ENCODE data around the gene GDF11. TPM values are rescaled to one million over a fixed set of nuclear protein-coding genes. Genes with fewer than 3 reads are reported as not detected.

GDF11 gene
- total RNA-seq: 5.8 TPM
- long read RNA-seq, partial matches to known transcripts: 0 of 17 reads
- long read RNA-seq, other reads (novel, unspliced or antisense): 17 of 17 reads

DNA sequence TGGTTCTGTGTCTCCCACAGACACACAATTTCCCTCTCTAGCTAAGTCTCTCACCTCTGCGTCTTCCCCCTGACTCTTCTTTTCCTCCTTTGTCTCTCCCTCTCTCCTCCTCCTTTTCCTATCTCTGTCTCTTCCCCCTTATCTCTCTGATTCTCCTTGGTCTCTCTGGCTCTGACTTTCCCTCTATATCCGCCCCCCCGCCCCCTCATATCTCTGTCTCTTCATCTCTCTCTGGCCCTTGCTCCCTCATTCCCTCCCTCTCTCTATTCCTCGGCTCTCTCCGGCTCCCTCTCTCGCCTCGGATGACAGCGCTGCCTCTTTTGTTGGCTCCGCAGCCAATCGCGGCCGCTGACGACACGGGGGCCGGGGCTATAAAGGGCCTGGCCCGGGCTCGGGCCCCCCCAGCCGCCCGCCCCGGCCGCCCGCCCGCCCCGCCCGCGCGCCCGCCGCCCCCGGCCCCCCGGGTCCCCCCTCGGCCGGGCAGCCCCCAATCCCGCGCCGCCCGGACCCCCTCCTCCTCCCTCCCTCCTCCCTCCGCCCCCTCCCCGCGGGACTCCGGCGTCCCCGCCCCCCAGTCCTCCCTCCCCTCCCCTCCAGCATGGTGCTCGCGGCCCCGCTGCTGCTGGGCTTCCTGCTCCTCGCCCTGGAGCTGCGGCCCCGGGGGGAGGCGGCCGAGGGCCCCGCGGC lies at the start of gene GDF11:
Gene GDF11, plus strand, starts transcription at position 404 of the 687 bp plus-strand sequence. Its CDS starts 195 bp downstream, at position 599.
- DNase-seq (ENCODE audit: low spot score): peak; percentile 90

DNA sequence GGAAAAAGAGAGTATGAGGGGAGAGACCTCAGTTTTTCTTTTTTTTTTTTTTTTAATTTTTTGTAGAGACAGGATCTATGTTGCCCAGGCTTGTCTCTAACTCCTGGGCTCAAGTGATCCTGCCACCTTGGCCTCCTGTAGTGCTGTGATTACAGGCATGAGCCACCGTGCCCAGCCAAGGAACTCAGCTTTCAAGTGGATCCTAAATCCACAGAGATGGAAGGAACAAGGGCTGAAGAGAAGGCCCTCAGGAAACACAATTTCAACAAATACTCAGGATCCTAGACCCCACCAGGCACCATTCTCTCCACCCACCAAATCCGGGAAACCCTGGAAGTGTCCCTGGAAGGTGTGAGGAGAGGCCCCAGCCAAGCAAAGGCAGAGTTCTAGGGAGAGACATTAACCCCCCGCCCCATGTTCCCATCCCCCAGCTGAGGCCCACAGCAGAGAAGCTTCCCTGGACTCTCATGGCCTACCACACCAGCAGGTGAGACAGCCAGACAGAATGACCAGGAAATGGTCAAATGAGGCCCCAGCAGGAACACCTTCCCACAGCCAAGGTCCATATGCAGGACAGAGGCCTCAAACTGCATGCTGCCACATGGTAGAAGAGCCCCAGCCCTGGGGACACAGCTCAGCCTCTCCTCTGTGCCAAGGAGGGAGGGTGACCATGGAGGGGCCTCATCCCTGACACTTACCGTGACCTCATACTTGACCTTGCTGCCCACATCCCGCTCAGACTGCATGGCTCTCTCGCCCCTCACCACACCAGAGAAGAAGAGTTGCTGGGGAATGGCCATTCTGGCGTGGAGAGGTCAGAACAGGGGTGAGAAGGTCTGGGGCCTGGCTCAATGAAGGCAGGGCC lies 49.4 kb upstream of the GDF11 start:
- DNase-seq (ENCODE audit: low spot score): no peak

DNA sequence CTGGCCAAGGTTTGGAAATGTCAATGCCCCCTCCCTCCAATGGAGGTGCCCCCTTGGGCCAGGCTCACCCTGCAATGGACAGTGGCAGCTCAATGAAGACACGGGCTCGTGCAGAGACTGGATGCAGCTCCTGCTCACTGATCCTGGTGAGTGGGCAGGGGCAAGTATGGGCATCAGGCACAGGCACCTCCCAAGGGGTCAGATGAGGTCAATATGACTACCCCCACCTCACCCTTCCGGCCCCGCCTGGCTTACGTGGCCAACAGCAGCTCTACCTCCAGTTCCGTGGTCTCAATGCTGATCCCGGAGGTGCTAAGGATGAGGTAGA lies 48.8 kb upstream of the GDF11 start:
- DNase-seq (ENCODE audit: low spot score): peak; percentile 68

DNA sequence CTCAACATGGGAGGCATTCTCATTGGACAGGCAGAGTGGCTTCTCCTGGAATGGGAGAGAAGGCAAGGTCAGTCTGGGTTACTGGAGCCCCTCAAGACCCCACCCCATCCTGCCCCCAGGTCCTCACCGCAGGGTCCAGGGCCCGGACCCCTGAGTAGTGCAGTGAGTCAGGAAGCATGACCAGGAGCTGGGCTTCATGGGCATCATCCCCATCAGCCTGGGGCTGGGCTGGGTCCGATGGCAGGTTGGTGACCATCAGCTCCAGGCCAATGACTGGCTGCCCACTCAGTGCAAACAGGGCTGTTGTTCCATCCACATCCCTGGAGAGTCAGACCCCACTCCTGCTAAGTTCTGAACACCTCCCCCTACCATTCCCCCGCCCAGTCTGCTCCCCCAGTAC lies 48.3 kb upstream of the GDF11 start:
- DNase-seq (ENCODE audit: low spot score): peak; percentile 64

DNA sequence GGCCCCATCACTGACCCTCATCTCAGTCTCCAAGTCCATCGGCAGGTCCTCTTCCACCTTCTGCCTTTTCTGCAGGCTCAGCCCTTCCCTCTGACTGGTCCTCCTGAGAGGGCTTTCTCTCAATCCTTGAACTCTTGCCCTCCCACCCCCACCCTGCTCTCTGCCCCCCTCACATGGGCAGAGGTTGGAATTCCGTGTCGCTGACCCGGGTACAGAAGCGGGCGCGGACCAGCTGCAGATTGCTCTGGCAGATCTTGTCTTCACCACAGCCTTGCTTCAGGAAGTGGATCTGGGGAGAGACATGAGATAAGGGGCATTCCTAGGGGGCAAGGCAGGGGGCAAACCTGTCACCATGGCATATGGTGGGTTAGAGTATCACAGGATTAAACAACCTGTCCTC lies 47.6 kb upstream of the GDF11 start:
- DNase-seq (ENCODE audit: low spot score): peak; percentile 47

DNA sequence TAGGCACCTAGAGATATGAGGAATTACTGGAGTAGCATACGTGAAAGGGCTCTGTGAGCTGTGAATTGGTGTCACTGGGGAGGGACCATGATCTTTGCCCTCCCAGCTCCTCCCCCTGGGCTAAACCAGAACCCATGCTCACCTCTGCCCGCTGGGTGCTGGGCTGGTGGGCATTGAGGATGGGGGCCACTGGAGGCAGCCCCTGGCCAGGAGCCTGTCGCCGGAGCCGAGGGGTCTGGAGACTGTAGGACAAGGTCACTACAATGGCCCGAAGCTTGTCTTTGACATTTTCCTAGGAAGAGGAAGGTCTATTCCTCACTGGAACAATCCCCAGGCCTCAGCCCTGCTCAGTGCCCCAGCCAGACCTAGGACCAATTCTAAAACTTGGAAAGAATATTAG lies 46.8 kb upstream of the GDF11 start:
- peak; percentile 83 for DNase-seq (ENCODE audit: low spot score)

DNA sequence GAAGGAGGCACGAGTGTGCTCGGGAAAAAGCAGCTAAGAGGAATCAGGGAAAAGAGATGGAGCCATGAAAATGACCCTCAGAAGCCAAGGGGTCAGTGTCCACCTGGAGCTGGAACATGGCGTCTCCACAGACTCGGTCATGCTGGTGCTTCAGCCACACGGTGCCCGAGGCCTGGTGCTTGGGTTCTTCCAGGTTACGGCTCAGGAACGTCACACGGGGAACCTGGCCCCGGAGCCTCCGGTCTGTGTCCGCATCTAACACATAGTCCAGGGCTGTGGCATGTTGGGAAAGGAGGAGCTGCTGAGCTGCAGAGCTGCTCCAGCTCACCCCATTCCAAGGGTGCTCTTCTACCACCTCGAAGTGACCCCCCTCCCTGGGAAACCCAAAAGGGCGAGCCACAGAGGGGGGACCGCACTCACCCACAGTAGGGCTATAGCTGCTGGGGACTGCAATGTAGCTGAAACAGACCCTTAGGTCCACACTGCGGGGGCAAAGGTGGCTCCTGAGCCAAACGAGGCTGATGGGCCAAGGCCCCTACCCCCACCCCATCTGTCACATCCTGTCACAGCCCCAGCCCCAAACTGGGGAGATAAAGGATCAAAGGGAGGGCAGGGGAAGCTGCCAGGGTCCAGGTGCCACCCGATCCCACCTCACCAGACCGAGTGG lies 46.0 kb upstream of the GDF11 start:
- DNase-seq (ENCODE audit: low spot score): peak; percentile 75

DNA sequence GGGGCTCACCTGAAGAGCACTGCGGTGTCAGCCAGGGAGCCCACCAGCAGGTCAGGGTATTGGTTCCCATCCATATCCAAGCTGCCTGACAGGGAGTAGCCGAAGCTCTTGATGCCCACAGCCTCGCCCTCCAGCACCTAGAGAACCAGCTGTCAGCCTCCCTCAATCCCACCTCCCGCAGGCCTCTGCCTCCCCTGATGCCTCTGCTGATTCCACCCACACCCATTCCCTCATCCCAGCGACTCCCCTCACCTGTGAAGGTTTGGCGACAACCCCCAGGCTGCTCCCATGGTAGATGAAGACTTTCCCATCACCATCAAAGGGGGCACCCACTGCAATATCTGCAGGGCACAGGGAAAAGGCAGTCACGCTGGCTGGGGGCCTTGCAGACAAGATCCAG lies 45.2 kb upstream of the GDF11 start:
- peak; percentile 55 for DNase-seq (ENCODE audit: low spot score)

DNA sequence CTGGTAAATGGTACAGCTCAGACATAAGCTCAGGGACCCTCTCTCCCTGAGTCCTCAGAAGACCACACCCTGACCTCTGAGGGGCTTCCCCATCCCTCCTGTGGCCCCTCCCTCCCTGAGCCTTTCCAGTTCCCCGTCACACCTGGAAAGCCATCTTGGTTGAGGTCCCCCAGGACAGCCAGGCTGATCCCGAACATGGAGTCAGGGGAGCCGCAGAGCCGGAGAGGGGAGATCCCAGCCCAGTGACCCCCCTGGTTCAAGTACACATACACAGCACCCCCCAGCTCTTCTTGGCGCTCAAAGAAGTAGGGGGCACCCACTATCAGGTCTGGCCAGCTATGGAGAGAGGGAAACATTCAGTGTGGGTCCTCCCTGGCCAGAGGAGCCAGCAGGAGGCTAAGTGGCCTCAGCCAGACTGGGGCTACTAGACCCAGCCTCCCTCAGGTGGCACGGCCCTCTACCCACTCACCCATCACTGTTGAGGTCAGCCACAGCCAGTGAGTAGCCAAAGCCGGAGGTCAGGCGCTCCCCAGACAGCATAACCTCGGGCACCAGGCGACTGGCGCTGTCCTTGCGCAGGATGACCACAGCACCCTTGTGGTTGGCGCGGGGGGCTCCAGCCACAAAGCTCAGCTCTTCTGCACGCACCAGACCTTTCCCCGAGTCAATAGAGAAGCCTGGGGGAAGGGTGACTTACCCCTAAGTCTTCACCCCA lies 44.5 kb upstream of the GDF11 start:
- DNase-seq (ENCODE audit: low spot score): peak; percentile 64

DNA sequence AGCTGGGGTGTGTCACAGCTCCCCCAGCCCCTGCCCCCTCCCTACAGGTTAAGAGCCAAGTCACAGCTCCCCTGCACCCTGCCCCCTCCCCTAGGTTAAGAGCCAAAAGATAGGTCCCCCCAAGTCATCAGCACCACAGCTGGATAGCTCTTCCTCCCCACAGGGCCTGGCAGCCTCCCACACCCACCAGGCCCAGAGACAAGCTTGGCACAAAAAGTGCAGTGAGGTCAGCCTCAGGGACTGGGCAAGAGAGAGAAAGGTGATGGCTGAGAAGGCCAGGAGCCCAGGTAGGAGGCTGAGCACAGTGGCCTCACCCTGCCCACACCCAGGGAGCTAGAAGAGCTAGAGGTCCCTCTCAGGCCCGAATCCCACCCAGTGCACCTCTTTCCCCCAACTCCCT lies 44.0 kb upstream of the GDF11 start:
- peak; percentile 53 for DNase-seq (ENCODE audit: low spot score)

DNA sequence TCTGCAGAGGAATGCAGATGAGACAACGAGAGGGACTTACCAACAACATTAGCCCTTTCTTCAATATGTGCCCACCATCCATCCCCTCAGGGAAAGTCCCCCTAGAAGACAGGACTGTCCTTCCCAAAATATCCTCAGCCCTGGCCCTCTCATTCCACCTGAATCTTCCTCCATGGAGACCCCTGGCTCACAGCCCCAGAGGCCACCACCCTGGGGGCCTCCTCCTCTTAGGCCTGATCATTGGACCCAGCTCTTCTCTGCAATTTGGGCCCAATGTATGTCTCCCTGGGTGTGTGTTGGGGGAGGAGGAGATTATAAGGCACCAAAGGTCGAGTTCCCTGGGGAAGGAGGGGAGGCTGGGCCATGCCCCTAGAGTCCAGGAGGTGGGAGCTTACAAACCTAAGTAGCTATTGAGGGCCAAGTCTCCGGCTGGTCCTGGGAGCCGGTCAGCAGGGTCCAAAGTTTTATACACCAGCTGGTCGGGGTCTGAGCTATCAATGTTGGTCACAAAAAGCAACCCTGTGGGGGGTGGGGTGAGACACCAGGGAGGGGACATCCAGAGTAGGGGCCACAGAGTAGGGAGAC lies 43.4 kb upstream of the GDF11 start:
- peak; percentile 76 for DNase-seq (ENCODE audit: low spot score)

DNA sequence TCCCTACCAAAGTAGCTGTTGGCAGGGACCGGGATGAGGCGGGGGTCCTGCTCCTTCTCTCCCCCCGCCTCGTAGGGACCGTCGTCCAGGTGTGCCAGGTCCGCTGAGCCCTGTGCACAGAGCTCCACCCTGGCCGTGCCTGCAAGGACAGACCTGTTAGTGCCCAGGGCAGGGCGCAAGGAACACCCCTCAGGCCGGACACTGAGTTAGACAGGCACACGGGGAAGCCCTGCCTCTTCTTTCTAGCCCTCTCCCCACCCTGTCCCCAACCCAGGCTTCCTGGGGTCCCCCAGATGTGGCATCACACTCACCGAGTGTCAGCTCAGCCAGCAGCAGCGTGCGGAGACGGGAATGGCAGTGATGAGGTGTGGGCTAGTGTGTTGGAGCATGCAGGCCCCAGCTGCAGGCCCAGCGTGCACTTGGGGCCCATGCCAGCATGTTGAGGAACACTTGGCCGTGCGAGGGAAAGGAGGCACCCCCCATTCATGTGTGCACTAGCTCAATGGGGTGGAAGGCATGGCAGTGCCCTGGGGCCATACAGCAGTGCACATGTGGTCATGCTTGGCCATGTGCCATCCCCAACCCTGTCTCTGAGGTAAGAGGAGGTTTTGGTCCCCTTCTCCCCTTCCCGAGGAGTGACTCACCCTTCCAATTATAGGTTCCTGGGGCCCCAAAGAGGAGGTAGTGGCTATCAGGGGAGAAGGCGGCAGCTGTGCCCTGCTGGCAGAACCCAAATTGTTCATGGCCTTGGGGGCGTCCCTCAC lies 42.5 kb upstream of the GDF11 start:
- peak; percentile 57 for DNase-seq (ENCODE audit: low spot score)

DNA sequence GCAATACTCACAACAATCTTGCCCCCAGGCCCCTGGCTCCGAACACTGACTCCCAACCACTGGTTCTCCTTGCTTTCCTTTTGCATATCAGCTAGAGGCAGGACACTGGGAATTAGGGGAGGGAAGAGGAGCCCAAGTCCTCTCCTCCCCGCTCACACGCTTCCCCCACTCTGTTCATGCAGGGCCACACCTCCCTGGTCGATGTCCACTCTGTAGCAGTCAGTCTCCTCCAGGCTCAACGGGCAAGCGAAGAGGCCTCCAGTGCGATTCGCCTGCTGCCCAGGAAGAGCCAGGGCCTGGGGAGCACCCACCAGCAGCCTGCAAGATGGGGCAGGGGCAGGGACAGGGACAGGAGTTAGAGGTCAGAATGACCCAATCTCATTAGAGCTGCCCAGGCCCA lies 40.1 kb upstream of the GDF11 start:
- DNase-seq (ENCODE audit: low spot score): no peak

DNA sequence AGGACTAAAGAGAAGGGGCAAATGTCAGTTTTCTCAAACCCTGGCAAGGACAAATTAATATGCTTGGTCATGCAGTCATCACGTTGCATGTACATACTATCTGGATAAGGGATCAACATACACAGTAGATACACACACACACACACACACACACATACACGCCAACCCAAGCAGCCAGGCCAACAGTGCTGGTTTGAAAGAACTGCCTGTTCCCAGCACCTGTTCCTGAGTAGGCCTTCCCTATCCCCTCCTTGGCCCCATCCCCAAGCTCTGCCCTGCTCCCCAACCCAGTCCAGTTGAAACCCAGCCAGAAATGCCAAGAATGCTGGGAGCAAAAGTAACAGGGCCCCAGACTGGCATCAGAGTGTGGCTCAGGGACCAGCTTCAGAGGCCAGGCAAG lies 39.6 kb upstream of the GDF11 start:
- no peak for DNase-seq (ENCODE audit: low spot score)

DNA sequence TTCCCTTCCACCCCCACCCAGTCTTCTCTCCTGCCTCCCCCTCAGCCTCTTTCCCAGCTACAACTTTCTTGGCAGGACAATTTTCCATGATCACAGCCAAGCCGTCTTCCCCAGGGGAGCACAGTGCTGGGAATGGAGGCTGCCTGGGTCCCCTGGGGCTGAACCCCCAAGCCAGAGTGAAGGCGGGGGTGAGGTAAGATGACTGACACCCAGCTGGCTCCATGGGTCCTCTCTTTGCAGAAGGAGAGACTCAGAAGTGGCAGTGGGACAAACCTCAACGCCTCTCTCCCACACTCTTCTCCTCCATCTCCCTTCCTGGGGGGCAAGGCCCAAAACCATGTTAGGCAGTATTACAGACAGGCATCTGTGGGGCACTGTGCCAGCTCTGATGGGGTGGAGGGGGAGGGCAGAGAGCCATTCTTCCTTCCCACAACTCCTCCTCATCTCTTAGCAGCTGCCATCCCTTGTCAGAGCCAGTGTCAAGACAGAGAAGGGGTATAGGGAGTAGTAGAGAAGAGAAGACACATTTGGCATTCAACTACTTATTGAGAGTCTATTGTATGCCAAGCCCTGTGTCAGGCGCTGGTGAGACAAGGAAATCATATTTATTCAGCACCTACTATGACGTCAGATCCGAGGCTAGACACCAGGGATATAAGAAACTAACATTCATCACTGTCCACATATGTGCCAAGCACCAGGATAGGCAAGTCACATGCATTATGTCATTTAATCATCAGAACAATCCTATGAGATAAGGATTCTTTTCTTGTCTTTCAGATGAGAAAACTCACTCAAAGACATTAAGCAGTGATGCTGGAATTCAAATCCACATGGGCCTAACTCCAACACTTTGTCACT lies 38.8 kb upstream of the GDF11 start:
- DNase-seq (ENCODE audit: low spot score): no peak

DNA sequence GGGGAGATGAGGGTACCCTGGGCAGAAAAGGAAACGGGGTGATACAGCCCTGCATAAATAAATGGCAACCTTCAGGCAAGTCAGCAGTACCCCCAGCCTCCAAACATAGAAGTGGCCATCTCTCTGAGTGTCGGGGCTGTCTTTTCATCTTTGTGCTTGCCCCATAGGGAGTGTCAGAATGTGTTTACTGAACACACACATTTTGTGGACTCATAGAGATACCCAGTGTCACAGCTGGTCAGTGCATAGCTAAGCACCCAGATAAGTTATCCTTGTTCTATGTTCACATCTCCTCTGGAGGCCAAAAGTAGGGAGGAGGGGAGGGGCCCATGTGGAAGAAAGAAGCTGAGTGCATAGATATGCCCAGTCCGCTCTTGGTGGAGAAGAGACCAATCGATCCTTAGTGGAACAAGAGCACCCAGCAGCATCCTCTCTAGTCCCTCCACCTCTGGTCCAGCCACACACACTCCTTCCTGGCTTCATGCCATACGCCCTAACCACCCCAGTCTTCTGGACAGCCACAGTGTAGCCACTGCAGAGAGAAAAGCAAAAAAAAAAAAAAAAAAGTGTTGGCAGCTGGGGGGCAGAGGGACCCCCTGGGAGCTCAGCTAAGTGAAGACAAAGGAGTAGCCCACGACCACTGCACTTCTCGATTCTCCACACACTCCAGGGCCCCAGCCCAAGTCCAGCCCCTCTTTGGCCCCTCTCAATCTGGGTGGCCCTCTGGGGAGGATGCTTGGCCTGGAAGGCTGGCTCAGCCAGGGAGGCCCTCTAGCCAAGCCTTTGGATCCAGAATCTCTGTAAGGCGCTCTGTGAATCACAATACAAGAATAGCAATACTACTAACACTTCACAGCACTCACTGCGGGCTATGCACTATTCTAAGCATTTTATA lies 37.9 kb upstream of the GDF11 start:
- no peak for DNase-seq (ENCODE audit: low spot score)

DNA sequence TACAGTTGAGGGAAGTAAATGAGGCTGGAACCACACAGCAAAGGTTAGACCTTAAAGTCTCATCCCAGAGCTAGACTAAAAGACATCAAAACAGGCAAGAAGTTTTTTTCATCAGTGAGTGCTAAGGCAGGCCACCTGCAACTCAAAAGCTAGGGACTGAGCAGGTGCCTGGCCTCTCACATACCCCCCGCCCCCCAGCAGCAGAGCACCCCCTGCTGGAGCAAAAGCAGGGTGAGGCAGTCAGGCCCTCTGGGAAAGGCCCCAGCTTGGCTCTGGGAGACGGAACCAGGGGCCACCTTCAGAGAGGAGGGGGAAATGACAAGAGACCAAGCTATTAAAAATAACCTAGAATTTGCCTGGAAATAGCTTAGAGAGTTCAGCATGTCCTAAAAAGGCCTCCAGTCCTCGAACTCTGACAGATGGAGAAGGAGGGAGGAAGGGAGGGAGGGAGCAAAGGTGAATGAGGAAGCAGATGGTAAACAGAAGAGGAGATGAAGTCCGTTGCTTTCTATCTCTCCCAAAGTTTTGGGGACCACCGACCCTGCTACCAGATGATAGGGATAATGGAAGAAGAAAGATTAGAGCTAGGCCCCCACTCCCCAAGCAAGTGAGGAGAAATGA lies 37.0 kb upstream of the GDF11 start:
- DNase-seq (ENCODE audit: low spot score): no peak

Data from mesenteric fat pad (tissue), 1 donor.